NB4 (cell line): ENCODE results near the gene ADAM12.

Source experiments
- DNase-seq: peaks from one replicate; pipeline ENCODE4 v3.0.0; 2010; ENCODE audit warnings: low read depth
- H3K4me3 ChIP-seq: one replicate; pipeline ENCODE4 v1.5.1; 2011; ENCODE audit warnings: mild to moderate bottlenecking, low read depth, low read length, moderate library complexity
- CTCF ChIP-seq: IDR thresholded peaks from one replicate; pipeline ENCODE4 v1.5.1; 2012; ENCODE audit warnings: low read depth, low read length
- MAX ChIP-seq: IDR thresholded peaks from 2 replicates; pipeline ENCODE4 v1.6.1; 2011; ENCODE audit warnings: low read depth, low read length
- MYC ChIP-seq: IDR thresholded peaks from 2 replicates; pipeline ENCODE4 v1.6.1; 2011; ENCODE audit warnings: low read depth, low read length
- POLR2A ChIP-seq: IDR thresholded peaks from 2 replicates; pipeline ENCODE4 v1.6.1; 2011; ENCODE audit warnings: mild to moderate bottlenecking; ENCODE audit not compliant: insufficient read length; ENCODE audit errors: extremely low read depth

ADAM12 gene

GRCh38 chr10:126394948-126395347 is 6.7 kb upstream of the ADAM12 start:
- no peak for TF ChIP-seq MAX
- no peak for TF ChIP-seq MYC
- no peak for TF ChIP-seq POLR2A
- no peak for TF ChIP-seq CTCF
- DNase-seq, result no peak
- no peak overlapping the region for H3K4me3 ChIP-seq

DNA sequence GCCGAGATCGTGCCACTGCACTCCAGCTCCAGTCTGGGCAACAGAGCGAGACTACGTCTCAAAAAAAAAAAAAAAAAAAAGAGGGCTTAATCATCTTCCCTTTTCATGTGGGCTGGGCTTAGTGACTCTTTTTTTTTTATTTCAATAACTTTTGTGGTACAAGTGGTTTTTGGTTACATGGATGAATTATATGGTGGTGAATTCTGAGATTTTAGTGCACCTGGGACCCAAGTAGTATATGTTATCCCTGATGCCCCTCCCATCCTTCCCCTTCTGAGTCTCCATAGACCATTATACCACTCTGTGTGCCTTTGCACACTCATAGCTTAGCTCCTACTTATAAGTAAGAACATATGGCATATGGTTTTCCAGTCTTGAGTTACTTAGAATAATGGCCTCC is 4.8 kb upstream of the ADAM12 start:
- TF ChIP-seq MAX (no peak), POLR2A (no peak), MYC (no peak), CTCF (no peak)
- no peak for DNase-seq
- H3K4me3 ChIP-seq, result no peak overlapping the region

DNA sequence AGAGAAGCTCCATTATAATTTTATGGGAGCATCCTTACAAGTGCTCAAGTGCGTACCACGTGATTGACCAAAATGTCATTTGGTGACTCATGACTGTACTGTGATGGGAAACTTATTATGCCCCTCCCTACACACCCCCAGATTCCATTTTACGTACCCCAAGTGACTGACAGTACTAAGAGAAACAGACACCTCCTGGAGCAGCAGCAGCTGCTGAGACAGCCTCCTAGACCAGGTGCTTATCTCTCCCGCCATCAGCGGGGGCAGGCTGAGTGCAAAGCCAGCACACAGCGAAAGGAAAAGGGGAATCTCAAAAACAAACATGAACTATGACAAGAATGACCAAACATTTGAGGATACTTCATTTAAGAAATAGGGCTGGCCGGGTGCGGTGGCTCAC is 4.2 kb upstream of the ADAM12 start:
- no peak overlapping the region for H3K4me3 ChIP-seq
- no peak for TF ChIP-seq POLR2A
- TF ChIP-seq MYC, result no peak
- TF ChIP-seq CTCF, result no peak
- TF ChIP-seq MAX, result no peak
- DNase-seq, result no peak

DNA sequence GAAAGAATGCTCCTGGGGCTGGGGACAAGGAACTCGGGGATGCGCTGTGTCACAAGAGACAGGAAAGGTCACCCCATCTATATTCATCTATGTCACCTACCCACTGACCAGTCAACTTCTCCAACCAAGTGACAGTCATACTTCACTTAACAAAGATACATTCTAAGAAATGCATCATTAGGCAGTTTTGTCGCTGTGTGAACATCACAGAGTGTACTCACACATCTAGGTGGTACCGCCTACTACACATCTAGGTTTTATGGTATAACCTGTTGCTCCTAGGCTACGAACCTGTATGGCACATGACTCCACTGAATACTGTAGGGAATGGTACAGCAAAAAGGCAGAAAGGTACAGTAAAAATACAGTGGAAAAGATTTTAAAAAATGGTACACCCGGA is 3.8 kb upstream of the ADAM12 start:
- TF ChIP-seq POLR2A (no peak), MAX (no peak), MYC (no peak), CTCF (no peak)
- H3K4me3 ChIP-seq, result no peak overlapping the region
- DNase-seq, result no peak

DNA sequence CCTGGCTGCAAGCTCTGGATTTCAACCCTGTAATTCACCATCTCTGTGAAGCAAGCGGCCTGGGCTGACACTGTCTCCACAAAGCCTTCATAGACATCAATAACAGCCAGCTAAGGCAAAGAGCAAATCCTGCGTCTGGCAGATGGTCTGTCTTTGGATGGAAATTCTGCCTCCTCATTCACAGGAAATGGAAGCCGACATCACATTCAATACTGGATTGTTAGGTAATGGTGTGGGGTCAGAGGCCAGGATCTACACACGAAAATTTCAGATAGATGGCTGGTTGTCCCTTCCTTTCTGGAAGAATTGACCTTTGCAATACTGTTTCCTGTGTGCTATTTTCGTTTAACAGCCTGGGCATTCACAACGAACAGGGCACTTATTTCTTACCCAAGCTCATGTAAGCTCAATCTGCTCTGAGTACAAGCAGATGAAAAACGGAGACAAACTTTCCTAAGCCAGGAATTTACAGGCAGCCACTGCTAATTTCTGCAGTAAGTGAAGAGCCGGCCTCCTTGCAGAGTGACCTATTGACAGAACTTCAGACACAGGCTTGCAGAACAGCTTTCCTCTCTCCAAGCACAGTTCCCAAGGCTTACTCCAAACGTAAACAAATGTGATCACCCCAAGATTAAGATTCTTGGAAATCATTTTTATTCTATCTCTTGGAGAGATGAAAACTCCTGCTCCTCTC is 3.1 kb upstream of the ADAM12 start:
- DNase-seq, result no peak
- no peak overlapping the region for H3K4me3 ChIP-seq

More for the DNA sequence above, 3.1 kb upstream of the ADAM12 start:
- TF ChIP-seq MYC (no peak), POLR2A (no peak), CTCF (no peak), MAX (no peak)
